SK-N-SH (cell line): ENCODE data around the gene AGFG2. TPM values are rescaled to one million over a fixed set of nuclear protein-coding genes. Genes with fewer than 3 reads are reported as not detected.

Source experiments
- CTCF ChIA-PET: fragments of 300-600, 350-600 bp; formaldehyde crosslinking; extraction: SDS; loops from one replicate; lab custom pipeline; 2021; lab: Yijun Ruan, JAX
- POLR2A ChIA-PET: fragments of 350-600 bp; sonication (Branson Sonifier 250); formaldehyde crosslinking; extraction: SDS; loops from one replicate; lab custom pipeline; 2020; ENCODE audit warnings: antibody characterized with exemption, inconsistent platforms; lab: Yijun Ruan, JAX
- DNase-seq: peaks from one replicate; pipeline ENCODE4 v3.0.0; 2012
- H2AFZ ChIP-seq: fragments of 200-600 bp; sonication (generic); 2 replicates; pipeline ENCODE4 v1.8.1; 2016; ENCODE audit warnings: antibody characterized with exemption, mild to moderate bottlenecking, low read depth
- H3F3A ChIP-seq: fragments of 200-600 bp; sonication (generic); replicated peaks from 2 replicates; pipeline ENCODE3; 2016; ENCODE audit warnings: antibody characterized with exemption, mild to moderate bottlenecking; ENCODE audit not compliant: insufficient read depth
- H3K27ac ChIP-seq, 2 experiments: fragments of 200-500 bp in 1 of 2; fragments of 200-600 bp in 1 of 2; sonication (Bioruptor generic) in 1 of 2; sonication (generic), shearing (Covaris generic) in 1 of 2; 2 replicates each; pipeline versions ENCODE4 v1.5.1 to v1.6.1; 2014 to 2016; ENCODE audit warnings: low read depth in 2 of 2, inconsistent platforms in 1 of 2, low read length in 1 of 2, mild to moderate bottlenecking in 1 of 2, mixed read lengths in 1 of 2
- H3K27me3 ChIP-seq: fragments of 200-600 bp; sonication (generic), shearing (Covaris generic); 2 replicates; pipeline ENCODE4 v1.6.1; 2016; ENCODE audit warnings: mixed run types; ENCODE audit not compliant: insufficient read depth
- H3K36me3 ChIP-seq, 2 experiments: fragments of 200-500 bp in 1 of 2; fragments of 200-600 bp in 1 of 2; sonication (Bioruptor generic) in 1 of 2; sonication (generic) in 1 of 2; replicated peaks in 1 of 2; 2 replicates each; pipeline versions ENCODE3 to v1.5.1; 2014 to 2016; ENCODE audit warnings: low read length in 1 of 2, mild to moderate bottlenecking in 1 of 2; ENCODE audit not compliant: insufficient read depth in 2 of 2, control insufficient read depth in 1 of 2
- H3K4me1 ChIP-seq, 2 experiments: fragments of 200-500 bp in 1 of 2; fragments of 200-600 bp in 1 of 2; sonication (Bioruptor generic) in 1 of 2; sonication (generic), shearing (Covaris generic) in 1 of 2; 2 replicates each; pipeline versions ENCODE4 v1.5.1 to v1.6.1; 2014 to 2016; ENCODE audit warnings: low read depth in 1 of 2, low read length in 1 of 2, mixed run types in 1 of 2; ENCODE audit not compliant: insufficient read depth in 2 of 2, control insufficient read depth in 1 of 2
- H3K4me2 ChIP-seq: fragments of 200-600 bp; sonication (generic), shearing (Covaris generic); 2 replicates; pipeline ENCODE4 v1.6.1; 2017; ENCODE audit warnings: mixed run types
- H3K4me3 ChIP-seq, 2 experiments: fragments of 200-500 bp in 1 of 2; fragments of 200-600 bp in 1 of 2; sonication (Bioruptor generic) in 1 of 2; sonication (generic), shearing (Covaris generic) in 1 of 2; 2 replicates each; pipeline versions ENCODE4 v1.5.1 to v1.8.1; 2014 to 2016; ENCODE audit warnings: low read depth in 2 of 2, inconsistent platforms in 1 of 2, low read length in 1 of 2, mild to moderate bottlenecking in 1 of 2, mixed read lengths in 1 of 2, moderate library complexity in 1 of 2
- H3K79me2 ChIP-seq: fragments of 200-600 bp; sonication (generic); 2 replicates; pipeline ENCODE4 v1.8.1; 2017; ENCODE audit warnings: mild to moderate bottlenecking; ENCODE audit not compliant: insufficient read depth
- H3K9ac ChIP-seq: fragments of 200-600 bp; sonication (generic); 2 replicates; pipeline ENCODE4 v1.6.1; 2017; ENCODE audit warnings: mixed run types
- H3K9me2 ChIP-seq: fragments of 200-600 bp; sonication (generic); 2 replicates; pipeline ENCODE4 v1.6.1; 2017; ENCODE audit warnings: mixed run types
- H3K9me3 ChIP-seq: fragments of 200-600 bp; sonication (generic); 2 replicates; pipeline ENCODE4 v1.6.1; 2017; ENCODE audit warnings: mixed run types, mild to moderate bottlenecking, moderate library complexity
- H4K20me1 ChIP-seq: fragments of 200-600 bp; sonication (generic); 2 replicates; pipeline ENCODE4 v1.6.1; 2017; ENCODE audit warnings: mild to moderate bottlenecking, mixed run types; ENCODE audit not compliant: insufficient read depth
- CHD2 ChIP-seq: fragments of 150-350 bp; IDR thresholded peaks from 2 replicates; pipeline ENCODE4 v1.6.1; 2018; ENCODE audit warnings: low read length; ENCODE audit not compliant: partially characterized antibody
- EP300 ChIP-seq, 2 experiments: IDR thresholded peaks; 2 replicates each; pipeline versions ENCODE4 v1.4.0 to v1.6.1; 2012; ENCODE audit warnings: borderline replicate concordance in 1 of 2, low read depth in 1 of 2, low read length in 1 of 2
- FOXJ3 ChIP-seq: sonication (generic); formaldehyde crosslinking; IDR thresholded peaks from 2 replicates; pipeline ENCODE4 v1.5.1; 2020; ENCODE audit warnings: mild to moderate bottlenecking, missing genetic modification reagents
- GABPA ChIP-seq: IDR thresholded peaks from 2 replicates; pipeline ENCODE4 v1.4.0; 2012; ENCODE audit warnings: low read depth, mild to moderate bottlenecking
- JUND ChIP-seq: IDR thresholded peaks from 2 replicates; pipeline ENCODE4 v1.4.0; 2012
- MXI1 ChIP-seq: IDR thresholded peaks from 2 replicates; pipeline ENCODE4 v1.6.1; 2012; ENCODE audit warnings: mild to moderate bottlenecking, low read depth, low read length, improper control_type of control experiment
- RCOR1 ChIP-seq: fragments of 150-350 bp; IDR thresholded peaks from 2 replicates; pipeline ENCODE4 v1.6.1; 2017; ENCODE audit warnings: antibody characterized with exemption, low read length
- RXRA ChIP-seq: IDR thresholded peaks from 2 replicates; pipeline ENCODE4 v1.4.0; 2012; ENCODE audit warnings: low read depth, mild to moderate bottlenecking, borderline replicate concordance
- TAF1 ChIP-seq: IDR thresholded peaks from 2 replicates; pipeline ENCODE4 v1.6.1; 2012; ENCODE audit warnings: low read depth, mild to moderate bottlenecking, low read length, moderate library complexity, borderline replicate concordance
- TCF12 ChIP-seq: IDR thresholded peaks from 2 replicates; pipeline ENCODE4 v1.4.0; 2012
- USF1 ChIP-seq: IDR thresholded peaks from 2 replicates; pipeline ENCODE4 v1.4.0; 2012; ENCODE audit warnings: low read depth, borderline replicate concordance
- USF2 ChIP-seq: fragments of 150-350 bp; IDR thresholded peaks from 2 replicates; pipeline ENCODE4 v1.6.1; 2017; ENCODE audit warnings: antibody characterized with exemption, low read length, low read depth, borderline replicate concordance
- YY1 ChIP-seq: IDR thresholded peaks from 2 replicates; pipeline ENCODE4 v1.4.0; 2012; ENCODE audit warnings: low read depth, mild to moderate bottlenecking
- ZBTB33 ChIP-seq: IDR thresholded peaks from 2 replicates; pipeline ENCODE4 v1.4.0; 2012; ENCODE audit warnings: low read depth, borderline replicate concordance
- WGBS: methylation state at CpG from one replicate; pipeline ENCODE4 v1.1.6; 2017; ENCODE audit warnings: low lambda C conversion rate; 5-methylcytosine and 5-hydroxymethylcytosine counted together
- polyA plus RNA-seq, 3 experiments: library from polyadenylated mRNA; depleted of rRNA; stranded (reverse); fragments of >200 nt; gene quantifications; 2 replicates each; pipeline ENCODE4 v1.2.3, GENCODE V29; 2012
- TF ChIP-seq, protein P1 (sequence below): IDR thresholded peaks from 2 replicates; pipeline ENCODE4 v1.4.0; 2012; ENCODE audit warnings: low read depth

AGFG2 gene
- polyA plus RNA-seq, 1 of the 3 experiments (the other 2 are of a cell fraction) = 23.1 TPM

- H3K9me3 ChIP-seq = no peaks in the 10 kb centered on the region
- TF ChIP-seq, protein P1, sequence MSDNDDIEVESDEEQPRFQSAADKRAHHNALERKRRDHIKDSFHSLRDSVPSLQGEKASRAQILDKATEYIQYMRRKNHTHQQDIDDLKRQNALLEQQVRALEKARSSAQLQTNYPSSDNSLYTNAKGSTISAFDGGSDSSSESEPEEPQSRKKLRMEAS = no peak
- TF ChIP-seq FOXJ3 (CRISPR knock-in tag) (no peak), RCOR1 (no peak), YY1 (no peak), TCF12 (no peak), MXI1 (no peak), GABPA (no peak), USF2 (no peak), ZBTB33 (no peak), RXRA (no peak), CHD2 (no peak), JUND (no peak), USF1 (no peak), EP300 (IDR thresholded peaks at IDR 0.05; ENCODE audit: borderline replicate concordance in 1 of 2, low read depth in 1 of 2, low read length in 1 of 2) (no peak), TAF1 (no peak)
- ChIA-PET POLR2A (interaction anchor here (0.5 to 1.8 kb wide), 2 partner anchors 38 to 43 kb away, joined by 5 read pairs; no protein-coding TSS in a partner anchor), CTCF (interaction anchor here (0.6 to 16.6 kb wide), 24 partner anchors 9 to 159 kb away, joined by 3 to 398 read pairs (median 17); partner anchors contain the start of genes AGFG2, FBXO24, GIGYF1 and LRCH4)
- H4K20me1 ChIP-seq = no peaks in the 10 kb centered on the region
- H3K27me3 ChIP-seq = no peaks in the 10 kb centered on the region
- peaks cover 0 to 34% of the 10 kb centered on the region in 2 experiments; a peak in 1 of 4 replicates for H3K4me1 ChIP-seq
- 96% methylated on average over 11 of the region's 11 CpGs for WGBS
- no peaks in the 10 kb centered on the region for H3K9me2 ChIP-seq
- no peak overlapping the region for H2AFZ ChIP-seq
- H3K4me3 ChIP-seq = no peak overlapping the region
- no peak overlapping the region for H3K27ac ChIP-seq
- DNase-seq = peak; percentile 26
- no peak overlapping the region for H3K4me2 ChIP-seq
- H3F3A ChIP-seq = peaks cover 9% of the 10 kb centered on the region
- no peaks in the 10 kb centered on the region for H3K79me2 ChIP-seq
- peaks cover 0 to 3% of the 10 kb centered on the region in 2 experiments for H3K36me3 ChIP-seq
- H3K9ac ChIP-seq = no peak overlapping the region
Observed at GRCh38 chr7:100565133-100565571, 26.1 kb downstream of the AGFG2 start.
